HuH-7.5 (cell line): Measurements from ENCODE around the gene NAXE.
"Not testable (repeated sequence)": the region's sequence is repeated elsewhere in the genome, so short reads cannot be mapped to it uniquely, and the experiment has no call there.

ENCODE experiments used
- DNase-seq: peaks from one replicate; pipeline ENCODE4 v3.0.0; 2011; ENCODE audit warnings: low spot score

NAXE gene

DNA sequence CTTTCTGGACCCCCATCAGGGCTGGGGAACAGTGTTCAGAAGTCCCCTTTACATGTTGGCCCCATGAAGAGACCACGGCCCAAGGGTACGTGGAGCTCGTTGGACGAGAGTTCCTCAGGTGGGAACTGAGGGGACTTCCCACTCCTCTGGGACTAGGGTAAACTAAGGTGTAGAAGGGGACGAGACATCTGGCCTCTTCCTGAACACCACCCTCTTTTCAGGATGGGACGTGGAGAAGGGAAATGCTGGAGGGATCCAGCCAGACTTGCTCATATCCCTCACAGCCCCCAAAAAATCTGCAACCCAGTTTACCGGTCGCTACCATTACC is 2.0 kb downstream of the NAXE start:
- no peak for DNase-seq

DNA sequence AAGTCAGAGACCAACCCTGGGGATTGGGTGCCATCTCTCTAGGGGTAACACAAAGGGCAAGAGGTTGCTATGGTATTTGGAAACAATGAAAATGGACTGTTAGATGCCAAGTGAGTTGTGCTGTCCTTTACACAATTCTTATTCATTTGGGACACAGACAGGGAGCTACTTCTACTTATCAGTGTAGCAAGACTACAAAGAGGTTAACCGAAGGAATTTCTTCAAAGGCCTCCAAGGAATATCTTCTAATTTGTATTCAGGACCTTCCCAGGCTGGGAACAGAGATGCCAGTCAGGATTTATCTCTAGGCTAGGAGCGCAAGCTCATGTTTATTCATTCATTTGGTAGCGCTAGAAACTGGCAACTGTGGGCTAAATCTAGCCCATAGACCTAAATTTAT is 2.6 kb downstream of the NAXE start:
- DNase-seq = no peak

DNA sequence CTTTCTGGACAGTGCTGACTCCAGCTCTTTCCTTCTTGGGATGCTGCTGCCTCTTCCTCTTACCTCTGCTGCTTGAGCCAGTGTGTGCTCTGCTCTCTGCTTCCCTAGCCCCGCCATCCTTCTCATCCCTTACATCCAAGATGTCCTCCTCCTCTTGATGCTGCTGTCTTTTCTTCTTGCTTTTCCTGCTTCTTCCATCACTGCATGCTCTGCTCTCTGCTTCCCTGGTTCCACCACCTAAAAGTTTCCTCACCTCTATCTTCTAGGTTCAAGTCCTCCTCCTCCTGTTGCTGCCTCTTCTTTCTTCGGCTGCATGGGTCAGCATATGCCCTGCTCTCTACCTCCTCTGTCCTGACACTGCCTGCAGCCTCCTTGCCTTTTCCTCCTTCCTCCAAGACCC is 3.4 kb downstream of the NAXE start:
- no peak for DNase-seq

DNA sequence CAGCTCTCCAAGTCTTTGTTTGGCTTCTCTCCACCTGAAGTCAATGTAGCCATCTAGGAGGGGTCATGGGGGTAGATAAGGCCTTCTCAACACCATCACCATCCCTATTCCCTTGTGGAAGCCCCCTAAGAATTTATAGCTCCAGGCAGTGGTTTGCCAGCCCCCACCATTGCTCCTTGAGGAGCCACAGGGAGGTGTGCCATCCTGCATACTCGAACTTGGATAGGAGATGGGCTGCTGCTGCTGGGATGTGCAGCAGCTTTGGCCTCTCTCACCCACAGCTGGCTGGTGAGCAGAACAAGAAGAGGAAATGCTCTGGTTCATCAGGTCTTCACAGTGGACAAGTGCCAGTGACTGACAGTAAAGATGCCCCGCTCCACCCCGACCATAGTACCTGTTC is 4.8 kb downstream of the NAXE start:
- DNase-seq = no peak

DNA sequence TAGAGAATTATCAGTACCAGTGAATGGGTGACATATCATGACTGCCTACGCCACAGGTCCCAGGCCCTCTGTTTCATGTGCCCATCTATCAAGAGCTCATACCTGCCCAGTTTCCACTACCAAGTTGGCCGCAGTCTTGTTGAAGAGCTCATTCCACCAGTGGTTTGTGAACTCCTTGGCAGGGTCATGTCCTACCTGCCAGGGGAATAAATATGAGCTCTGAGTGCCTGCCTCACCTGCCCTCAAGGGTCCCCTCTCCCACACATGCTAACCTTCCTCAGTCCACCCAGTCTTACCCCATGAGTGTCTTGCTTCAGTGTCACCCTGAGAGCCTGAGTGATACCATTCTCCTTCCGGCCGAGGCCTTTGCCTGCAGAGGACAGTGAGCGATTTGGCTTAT is 6.5 kb downstream of the NAXE start:
- DNase-seq = no peak

DNA sequence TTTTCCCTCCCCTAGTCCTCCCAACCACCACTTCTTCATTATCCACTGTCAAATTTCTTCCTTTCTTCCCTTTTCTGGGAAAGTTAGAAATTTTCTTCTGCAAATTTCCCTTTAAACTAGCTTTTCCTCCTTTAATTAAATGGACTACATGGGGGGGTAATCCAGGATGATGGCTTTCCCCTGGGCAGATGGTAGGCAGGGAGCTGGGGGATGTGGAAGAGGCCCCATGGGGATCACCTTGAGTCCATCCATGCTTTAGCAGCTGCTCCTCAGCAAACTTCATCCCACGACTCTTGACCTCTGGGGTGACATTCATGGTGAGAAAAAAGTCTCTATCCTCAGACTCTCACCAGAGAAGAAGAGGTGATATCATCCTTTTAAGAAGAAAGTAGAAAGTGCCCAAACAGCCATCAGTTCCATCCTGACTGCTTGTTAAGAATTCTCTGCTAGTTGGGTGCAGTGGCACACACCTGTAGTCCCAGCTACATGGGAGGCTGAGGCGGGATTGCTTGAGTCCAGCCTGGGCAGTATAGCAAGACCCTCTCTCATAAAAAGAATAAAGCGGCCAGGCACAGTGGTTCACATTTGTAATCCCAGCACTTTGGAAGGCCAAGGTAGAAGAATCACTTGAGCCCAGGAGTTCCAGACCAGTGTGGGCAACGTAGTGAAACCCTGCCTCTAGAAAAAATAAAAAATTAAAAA is 7.3 kb downstream of the NAXE start:
- no peak for DNase-seq

DNA sequence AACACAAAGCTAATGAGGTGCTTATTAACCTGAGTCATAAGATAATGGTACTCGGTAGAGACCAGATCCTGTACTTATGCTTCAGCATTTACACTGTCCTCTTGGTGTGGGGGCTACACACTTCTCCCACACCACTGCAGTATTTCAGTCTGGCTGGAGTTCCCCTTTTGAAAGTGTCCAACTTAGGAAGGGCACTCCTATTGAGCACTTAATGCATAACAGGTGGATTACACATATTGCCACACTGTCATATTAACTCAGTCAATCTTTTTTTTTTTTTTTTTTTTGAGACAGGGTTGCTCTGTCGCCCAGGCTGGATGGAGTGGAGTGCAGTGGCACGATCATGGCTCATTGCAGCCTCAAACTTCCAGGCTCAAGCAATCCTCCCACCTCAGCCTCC is 8.2 kb downstream of the NAXE start:
- DNase-seq = no peak

DNA sequence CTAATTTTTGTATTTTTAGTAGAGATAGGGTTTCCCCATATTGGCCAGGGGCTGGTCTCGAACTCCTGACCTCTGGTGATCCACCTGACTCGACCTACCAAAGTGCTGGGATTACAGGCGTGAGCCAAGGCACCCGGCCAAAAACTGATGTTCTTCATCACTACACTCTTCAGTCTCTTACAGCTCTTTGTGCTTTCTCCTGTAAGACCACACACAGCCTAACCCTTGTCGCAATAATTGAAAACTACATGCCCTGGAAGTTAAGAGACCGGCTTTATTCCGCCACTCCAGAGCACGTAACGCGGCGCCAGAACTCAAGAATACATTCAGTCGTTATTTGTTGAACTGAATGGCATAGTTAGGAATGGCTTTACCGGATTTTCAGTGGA is 9.2 kb downstream of the NAXE start:
- DNase-seq = no peak

DNA sequence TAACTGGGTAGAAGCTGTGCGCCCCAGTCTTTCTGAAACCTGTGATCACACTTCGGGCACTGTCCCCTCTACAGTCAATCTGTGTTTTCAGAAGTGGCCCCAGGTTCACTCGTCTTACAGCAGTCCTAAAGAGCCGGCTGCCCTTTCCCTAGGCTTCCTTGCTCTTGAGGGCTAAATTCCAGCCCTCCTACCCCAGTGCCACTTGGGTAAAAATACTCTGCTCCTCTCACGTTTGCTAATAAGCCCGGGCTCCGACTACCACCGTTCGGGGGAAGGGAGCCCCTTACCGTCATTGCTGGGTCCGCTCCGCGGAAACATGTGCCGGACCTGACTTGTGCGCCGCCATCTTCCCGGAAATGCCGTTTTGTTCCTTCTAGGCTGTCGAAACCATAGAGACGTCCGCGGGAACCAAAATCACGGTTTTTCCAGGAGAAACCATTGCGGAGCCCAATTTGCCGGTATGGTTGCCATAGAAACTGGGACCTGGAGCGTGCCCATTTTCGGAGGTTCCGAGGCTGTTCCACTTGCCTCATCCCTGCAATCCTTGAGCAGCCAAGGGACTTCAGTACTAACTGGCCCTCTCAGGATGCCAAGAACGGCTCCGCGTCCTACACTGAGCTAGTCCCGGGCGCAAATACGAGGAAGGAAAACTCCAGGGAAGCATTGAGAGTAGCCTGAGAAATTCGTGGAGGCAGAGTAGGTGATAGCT is 9.7 kb downstream of the NAXE start, which contains the start of gene GPATCH4:
Gene GPATCH4, minus strand, starts transcription at position 358 of the 709 bp plus-strand sequence.
- DNase-seq = peak; percentile 66

DNA sequence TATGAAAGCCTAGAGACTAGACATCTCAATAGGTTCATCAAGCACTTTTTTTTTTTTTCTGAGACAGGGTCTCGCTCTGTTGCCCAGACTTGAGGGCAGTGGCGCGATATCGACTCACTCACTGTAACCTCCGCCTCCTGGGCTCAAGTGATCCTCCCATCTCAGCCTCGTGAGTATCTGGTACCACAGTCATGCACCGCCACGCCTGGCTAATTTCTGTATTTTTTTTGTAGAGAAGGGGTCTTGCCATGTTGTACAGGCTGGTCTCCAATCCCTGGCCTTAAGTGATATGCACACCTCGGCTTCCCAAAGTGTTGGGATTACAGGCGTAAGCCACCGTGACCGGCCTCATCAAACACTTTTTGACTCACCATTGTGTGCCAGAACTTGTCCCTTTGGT is 10.3 kb downstream of the NAXE start:
- no peak for DNase-seq

DNA sequence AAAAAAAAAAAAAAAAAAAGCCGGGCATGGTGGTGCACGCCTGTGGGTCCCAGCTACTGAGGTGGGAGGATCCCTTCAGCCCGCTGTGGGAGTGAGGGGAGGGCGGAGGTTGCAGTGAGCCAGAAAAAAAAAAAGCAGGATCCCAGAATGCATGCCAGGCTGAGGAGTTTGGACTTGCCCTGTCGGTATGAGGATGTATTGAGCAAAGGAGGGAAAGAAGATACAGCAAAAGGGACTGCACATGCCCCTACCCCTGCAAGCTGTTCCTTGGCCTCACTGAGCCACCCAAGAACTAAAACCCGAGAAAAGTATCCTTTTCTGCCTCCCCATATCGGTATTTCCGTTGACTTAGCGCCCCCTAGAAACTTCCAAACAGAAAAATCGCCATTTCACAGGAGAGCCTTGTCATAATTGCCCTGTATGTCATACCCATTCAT is 11.0 kb downstream of the NAXE start:
- DNase-seq = no peak

DNA sequence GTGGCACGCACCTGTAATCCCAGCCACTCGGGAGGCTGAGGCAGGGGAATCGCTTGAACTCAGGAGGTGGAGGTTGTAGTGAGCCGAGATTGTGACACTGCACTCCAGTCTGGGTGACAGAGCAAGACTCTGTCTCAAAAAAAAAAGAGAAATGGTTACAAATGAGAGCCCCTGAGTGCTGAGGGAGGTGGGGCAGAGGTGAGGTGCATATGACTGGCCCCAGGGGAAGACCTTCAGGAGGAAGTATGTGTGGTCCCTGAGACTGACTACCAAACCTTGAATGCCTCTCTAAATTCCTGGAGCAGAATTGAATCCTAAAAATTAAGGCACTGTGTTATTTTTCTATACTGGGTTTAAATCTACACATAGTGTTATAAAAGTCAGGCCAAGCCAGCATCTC is 15.8 kb downstream of the NAXE start:
- not testable (repeated sequence) for DNase-seq

DNA sequence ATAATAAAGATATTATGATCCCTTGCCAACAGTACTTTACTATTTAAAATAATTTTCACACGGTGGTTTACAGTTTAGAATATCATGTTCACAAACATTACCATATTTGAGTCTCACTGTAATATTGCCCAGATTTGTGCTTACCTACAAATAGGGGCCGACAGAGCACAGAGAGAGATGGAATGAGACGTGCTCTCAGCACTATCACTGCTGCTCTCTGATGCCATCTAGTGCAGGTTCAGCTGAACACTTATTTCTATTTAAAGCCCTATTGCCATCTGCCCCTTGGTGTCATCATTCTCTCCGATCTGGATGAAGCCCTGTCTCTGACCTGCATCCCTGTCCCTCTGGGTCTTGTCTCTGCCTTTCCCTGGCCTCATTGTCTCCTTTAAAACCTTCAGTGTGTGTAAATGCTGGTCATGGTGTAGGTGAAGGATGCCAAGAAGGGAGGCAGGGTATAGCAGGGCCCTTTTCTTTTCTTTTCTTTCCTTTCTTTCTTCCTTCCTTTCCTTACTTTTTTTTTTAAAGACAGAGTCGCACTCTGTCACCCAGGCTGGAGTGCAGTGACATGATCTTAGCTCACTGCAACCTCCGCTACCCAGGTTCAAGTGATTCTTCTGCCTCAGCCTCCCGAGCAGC is 16.6 kb downstream of the NAXE start:
- no peak for DNase-seq

DNA sequence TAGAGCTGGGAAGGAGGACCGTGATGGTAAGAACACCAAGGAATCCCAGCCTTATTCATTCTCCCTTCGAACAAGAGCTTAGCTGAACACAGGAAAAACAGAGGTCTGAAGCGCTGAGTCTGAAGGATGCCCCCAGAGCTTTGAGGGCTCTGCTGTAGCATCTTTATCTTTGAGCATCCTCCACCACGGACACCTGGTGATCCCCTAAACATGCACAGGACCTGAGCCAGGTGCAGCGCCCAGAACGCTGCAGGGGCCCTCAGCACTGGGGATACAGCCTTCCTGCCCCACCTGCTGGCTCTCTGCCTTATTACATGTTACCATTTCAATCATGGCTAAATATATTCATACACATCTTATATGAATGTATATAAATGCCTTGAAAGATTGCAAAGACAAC is 17.4 kb downstream of the NAXE start:
- DNase-seq = no peak

DNA sequence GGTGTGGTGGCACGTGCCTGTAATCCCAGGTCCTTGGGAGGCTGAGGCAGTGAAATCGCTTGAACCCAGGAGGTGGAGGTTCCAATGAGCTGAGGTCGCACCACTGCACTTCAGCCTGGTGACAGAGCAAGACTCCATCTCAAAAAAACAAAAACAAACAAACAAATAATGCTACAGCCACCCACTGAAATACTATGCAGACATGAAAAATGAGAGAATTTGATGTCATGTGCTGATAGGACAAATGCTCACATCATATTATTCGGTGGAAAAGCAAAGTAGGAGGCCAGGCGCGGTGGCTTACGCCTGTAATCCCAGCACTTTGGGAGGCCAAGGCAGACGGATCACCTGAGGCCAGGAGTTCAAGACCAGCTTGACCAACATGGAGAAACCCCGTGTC is 18.5 kb downstream of the NAXE start:
- DNase-seq = not testable (repeated sequence)

DNA sequence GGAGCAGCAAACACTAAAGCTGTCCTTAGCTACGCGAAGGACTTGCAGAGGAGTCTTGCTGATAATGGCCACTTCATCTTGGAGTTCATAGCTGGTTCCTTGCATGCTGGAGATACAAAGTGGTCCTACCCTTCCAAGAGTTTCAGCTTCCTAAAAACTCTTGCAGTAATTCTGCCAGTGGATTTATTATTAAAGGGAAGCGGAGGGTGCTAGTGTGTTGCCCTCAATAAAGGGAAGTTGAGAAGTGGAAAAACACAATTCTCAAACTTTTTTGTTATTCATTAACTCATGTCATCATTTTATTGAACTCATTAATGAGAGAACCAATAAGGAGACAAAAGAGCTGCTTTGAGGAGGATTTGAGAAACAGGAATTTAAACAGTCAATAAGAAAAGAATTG is 21.1 kb downstream of the NAXE start:
- DNase-seq = no peak

DNA sequence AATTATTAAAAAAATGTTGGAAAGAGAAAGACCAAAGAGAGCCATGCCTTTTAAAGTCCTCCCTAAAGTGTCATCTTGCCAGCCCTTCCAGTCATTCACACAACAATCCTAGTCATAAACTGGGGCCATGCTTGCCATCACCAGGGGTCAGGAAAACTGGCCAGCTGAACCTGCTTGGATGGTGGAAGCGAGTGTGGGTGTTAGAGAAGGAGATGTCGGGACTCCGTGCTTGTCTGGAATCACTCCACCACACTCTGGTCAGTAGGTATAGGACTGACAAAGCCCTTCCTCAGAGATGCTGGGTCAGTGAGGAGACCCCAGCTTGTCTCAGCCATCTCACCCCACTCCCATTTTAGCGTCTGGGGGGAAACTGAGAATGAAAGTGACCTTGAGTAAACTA is 24.4 kb downstream of the NAXE start:
- DNase-seq = no peak

DNA sequence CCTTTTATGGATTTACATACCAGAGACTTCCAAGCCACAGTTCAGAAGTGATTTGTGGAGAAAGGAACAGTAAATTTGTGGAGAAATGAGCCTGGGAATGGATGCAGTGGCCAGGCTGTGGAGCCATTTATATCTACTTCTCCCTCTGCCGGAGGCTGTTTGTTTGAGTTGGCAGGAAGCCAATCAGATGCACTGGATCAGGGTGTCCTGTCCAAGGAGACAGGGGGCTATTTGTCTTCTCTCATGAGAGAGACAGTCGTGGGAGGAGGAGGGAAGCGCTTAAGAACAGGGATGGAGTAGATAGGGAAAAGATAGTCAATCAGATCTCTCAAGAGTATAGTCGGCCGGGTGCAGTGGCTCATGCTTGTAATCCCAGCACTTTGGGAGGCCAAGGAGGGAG is 24.9 kb downstream of the NAXE start:
- DNase-seq = peak; percentile 68

DNA sequence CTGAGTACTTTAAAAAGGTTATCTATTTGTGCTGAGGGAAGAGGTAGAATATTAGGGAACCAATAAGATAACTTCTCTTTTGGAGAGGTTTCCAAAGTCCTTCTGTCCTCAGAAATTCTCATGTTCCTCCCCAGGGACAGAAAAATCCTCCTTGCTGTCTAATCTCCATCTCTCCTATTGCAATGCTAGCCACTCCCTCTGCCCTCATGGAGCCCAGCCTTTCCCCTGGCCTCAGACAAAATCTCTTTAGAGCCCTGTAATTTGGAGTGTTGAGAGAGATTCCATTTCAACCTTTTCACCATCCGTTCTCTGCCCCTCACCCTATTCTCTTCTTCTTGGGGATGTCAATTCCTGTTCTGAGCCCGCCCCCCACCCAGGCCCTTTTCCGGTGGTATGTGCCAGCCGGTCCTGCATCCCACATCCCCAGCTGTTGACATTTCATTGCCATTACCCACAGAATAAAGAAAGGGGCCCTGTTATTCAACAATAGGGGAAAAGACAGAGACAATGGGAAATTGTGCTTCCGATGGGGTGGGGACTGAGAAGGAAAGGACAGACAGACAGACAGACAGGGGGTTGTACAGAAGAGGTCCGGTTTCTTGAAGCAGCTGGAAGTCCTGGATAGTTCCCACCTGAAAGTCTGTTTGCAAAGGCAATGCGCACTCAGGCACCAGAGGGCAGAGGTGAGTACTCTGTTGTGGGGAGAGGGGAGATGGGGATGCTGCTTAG is 27.4 kb downstream of the NAXE start, which contains the start of gene HAPLN2:
Gene HAPLN2, plus strand, starts transcription at position 563 of the 729 bp plus-strand sequence. CDS start 4,076 bp downstream, outside the sequence.
- DNase-seq = peak; percentile 50

DNA sequence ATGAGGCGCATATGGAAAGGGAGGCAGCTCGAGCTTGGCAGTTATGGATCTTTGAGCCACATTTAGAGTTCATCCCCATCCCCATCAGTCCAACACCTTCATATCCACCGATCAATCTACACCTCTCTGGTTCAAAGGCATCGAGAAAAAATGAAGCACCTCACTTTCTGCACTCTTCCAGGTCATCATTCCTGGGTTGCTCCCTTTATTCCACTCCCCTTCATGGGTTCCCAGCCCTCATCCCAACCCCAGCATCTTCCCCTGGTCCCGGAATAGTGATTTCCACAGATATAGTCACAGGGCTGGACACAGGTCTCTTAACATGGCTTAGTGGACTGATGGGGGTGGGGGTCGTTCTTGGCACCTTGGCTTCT is 28.0 kb downstream of the NAXE start:
- DNase-seq = no peak

DNA sequence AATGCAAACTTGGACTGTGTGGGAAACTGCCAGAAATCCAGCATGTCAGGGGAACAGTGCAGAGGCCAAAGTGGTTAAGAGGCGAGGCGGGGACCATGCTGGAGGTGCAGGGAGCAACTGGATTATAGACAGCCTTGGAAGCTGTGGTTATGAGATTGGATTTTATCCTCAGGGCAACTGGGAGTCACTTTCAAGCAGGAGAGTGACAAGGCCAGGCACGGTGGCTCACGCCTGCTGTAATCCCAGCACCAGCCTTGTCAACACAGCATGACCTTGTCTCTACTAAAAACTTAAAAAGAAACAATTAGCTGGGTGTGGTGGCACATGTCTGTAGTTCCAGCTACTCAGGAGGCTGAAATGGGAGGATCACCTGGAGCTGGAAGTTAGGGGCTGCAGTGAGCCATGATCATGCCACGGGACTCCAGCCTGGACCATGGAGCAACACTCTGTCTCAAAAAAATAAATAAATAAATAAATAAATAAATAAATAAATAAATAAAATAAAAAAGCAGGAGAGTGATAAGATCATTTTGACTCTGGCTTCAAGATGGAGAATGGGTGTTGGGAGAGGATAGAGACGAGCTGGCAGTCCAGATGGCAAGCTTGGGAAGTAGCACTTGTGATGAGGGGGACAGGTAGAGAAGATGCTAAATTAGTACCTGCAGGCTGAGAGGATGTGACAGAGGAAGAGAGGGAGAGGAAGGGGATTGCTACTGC is 31.2 kb downstream of the NAXE start:
- DNase-seq = no peak
